ENCODE data around the gene ALK.

DNA sequence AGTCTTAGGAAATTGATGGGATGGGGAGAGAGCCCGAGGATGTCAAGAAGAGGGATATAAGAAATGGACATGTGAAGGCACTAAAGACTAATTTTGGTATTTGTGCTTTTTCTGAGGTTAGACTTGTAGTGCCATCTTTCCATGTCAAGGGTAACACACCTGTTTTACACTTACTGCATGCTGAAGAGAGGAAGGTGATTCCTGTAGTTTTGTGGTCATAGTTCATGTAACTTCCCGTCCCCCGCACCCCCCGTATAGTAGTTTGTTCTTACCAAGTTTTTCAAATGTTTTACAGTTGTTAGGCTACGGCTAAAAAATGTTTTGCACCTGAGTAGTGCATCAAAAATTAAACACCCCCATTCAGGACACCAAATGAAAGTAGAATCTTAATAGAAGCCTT, 732.3 kb downstream of the ALK start:
- no peak for TF ChIP-seq CTCF (IDR thresholded peaks at IDR 0.05; ENCODE audit: low read length)
- TF ChIP-seq EZH2 (IDR thresholded peaks at IDR 0.05; ENCODE audit: borderline replicate concordance, low read length), result no peak
